Stimulated activated CD4-positive, alpha-beta T cell treated with anti-CD3 and anti-CD28 coated beads, Interleukin-1b, Interleukin-23, amount 100 ng/mL, for 24 hours (primary cell): ENCODE results near the gene PRKCSH.
A peak's percentile ranks its signal among the peaks of the same experiment; 100 is the strongest.
"Not testable (repeated sequence)": the region's sequence is repeated elsewhere in the genome, so short reads cannot be mapped to it uniquely, and the experiment has no call there.

Experiments used
- DNase-seq, 4 experiments: peaks; one replicate each; pipeline ENCODE4 v3.0.0-alpha.2; 2020; ENCODE audit warnings: low read depth in 4 of 4, low spot score in 1 of 4

Gene PRKCSH

DNA sequence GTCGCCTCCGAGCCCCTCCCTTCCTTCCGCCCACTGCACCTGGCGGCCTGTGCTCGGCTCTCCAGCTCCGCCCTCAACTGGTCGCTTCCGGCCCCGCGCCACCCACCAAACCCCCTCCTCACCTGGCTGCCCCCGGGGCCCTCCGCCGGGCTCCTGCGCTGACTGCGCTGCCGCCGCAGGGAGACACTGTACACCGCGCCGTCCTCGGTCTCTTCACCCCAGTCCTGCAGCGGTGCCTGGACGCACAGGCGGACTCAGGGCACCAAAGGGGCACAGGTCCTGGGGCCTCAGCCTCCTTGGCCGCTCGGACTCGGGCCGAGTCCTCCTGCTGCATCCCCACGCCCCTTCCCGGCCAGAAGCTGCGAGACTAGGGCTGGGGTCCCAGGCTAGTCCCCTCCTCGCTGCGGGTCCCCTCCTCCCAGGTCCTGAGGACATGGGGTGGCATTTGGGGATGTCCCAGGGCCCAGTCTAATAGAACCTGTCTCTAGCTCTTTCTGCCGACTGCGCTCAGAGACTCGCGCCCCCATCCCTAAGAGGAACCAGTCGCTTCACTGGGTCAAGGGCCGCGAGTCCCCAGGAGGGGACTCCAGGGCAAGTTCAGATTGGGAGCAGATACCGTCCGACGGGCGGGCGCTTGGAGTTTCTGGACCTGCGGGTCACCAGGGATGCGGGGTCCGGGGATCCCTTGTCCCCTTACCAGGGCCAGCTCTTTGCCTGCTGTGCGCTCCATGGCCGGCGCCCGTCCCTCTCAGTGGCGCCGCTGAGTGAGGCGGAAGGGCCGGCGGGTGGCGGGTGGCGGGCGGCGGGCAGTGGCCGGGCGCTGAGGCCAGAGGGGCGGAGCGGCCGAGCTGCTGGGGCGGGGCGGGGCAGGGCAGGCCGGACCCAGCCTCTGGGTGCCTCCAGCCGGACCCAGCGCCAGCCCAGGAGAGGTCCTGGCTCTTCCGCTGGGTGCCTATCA lies 16.6 kb upstream of the PRKCSH start, which contains the start of gene RGL3:
Gene RGL3, minus strand, starts transcription at position 766 of the 958 bp plus-strand sequence. Its CDS starts 36 bp downstream, at position 730.
- no peak for DNase-seq

DNA sequence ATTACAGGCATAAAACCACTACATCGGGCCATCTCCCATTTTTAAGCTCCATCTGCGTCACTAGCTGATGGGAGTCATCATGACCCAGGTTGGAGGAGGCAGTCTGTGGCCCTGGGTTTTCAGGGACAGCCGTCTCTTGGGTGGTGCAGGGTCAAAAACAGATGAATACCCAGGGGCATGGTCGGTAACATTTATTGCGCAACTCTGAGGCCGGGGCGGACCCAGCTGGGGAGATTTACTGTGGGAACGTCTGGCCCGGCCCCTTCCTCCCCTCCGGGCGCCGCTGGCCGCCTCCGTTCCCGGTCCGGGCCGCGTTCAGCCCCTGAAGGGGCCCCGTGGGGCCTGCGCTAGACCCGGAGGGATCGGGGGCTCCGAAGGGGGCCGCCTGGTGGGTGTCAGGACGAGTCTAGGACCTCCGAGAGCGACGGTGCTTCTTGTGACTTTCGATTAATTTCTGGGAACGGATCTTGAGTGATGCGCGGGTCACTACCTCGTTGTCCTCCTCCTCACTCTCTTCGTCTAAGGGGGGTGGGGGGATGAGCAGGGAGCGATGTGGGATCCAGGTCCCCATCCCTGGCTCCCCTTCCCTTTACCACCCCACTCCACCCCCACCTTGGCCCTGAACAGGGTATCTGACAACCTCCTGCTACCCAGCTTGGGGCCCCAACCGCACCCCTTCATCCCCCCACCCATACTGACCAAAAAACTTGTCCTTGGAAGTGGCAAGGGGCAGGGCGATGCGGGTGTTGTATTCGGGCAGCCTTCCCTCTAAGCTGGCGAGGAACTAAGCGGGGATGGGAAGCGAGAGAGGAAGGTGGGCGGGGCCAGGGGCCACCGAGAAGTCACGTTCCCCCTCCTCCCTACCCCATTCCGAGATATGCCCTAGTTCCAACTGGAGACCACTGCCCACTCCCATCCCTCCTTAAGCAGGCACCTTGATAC lies 14.7 kb upstream of the PRKCSH start:
- DNase-seq, result no peak

DNA sequence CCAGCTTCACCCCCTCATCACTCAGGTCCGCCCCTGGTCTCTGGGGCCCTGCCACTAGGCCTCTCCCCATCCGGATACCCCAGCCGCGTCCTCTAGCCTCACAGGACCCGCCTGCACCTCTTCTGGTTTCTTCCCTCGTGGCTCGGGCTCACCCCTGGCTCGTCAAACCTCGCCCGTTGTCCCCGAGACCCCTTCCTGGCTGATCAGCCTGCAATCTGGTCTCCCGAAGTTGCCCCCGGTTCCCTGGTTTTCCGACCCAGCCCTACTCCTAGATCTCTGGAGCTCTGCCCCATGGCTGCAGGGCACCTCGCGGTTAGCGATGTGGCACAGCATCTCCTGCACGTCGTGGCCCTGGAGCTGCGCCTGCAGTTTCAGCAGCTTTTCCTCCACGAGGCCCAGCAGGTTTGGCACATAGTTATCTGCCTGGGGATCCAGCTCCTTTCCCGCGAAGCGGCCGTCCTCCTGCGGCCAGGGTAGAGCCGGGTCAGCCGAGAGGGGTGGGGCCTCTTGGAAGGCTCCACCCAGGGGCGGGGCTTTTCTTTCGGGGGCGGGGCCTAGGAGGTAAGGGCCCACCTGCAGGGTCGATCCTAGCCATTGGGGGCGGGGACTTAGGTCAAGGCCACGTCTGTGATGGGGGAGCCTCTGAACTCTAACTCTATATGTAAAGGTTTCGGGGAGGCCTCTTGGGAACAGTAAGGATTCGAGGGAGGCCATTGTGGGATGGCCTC lies 13.9 kb upstream of the PRKCSH start:
- no peak for DNase-seq

DNA sequence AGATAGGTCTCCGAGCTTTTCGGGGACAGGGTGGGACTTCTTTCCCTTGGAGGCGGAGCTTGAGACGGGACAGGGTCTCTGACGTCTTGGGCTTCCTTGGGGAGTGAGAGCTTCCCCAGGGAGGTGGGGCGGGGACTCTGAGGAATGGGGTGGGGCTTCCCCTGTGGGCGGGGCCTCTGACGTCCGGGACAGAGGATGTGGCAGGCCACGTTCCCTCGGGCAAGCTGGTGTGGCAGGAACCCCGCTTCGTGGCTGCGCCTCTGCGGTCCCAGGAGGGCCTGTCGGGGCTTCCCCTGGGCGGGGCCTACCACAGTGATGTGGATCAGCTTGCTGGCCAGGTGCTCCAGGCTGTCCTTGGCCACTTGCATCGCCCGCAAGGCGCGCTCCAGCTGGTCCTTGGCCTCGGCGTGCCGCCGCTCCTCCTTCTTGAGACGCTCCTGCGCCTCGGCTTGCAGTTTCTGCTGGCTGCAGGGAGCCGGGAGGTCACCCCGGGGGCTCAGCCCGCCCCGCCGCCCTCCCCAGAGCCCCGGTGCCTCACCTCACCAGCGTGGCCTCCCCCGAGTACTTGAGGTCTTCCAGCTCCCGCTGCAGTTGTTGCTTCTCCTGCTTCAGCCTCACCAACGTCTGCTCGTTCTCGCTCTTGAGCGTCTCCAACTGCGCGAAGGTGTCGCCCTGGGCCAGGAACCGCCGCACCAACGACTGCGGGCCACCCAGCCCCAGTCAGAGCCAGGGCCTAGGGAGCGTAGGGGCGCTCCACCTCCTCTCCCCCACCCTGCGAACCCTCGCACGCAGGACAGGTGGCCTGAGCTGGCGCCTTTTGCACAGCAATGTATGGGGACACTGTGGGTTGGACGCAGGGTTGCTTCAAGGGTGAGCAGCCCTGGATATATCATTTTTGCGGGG lies 13.0 kb upstream of the PRKCSH start:
- DNase-seq, result peak in 1 of 4 experiments; percentile 70

DNA sequence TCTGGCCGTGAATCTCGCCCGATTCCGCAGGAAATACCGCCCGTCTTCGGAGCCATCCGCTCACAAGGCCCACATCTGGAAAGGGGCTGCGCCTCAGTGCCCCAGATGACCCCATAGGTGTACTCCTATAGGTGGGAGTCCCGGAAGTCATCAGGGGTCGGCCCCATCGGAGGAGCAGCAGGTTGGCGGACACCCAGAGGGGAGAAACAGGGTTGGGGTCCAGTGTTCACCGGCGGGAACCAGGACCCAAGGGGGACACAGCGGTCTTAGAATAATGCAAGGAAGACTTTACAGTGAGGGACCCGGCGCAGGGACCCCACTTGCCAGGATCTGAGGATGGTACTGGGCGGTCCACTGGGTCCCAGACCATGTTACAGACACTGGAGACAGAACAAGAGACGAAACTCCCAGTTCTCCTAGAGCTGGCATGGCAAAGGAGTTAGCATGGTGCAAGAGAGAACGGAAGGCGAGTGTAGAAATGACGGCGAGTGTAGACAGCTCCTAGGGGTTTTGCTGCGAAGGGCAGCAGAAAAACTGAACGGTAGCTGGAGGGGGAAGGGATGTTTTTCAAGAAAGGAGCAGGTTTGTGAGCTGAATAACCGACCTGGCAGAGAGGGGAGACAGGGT lies 12.2 kb upstream of the PRKCSH start:
- no peak for DNase-seq

DNA sequence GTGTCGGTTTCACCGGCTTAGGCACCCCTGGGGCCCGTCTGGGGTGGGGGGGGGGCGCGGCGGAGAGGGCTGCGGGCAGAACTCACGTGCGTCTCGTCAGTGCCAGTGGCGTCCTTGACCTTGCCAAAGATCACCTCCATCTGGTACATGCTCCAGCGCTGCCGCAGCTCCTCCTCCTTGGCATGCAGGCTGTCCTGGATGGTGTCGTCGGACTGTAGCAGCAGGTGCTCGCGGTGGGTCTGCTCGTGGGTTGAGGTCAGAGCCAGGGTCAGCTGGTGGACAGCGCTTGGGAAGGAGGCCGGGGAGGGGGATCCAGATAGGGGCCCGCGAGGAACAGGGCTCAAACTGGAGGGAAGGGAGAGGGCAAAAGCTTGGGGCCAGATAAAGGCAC lies 11.6 kb upstream of the PRKCSH start:
- no peak for DNase-seq

DNA sequence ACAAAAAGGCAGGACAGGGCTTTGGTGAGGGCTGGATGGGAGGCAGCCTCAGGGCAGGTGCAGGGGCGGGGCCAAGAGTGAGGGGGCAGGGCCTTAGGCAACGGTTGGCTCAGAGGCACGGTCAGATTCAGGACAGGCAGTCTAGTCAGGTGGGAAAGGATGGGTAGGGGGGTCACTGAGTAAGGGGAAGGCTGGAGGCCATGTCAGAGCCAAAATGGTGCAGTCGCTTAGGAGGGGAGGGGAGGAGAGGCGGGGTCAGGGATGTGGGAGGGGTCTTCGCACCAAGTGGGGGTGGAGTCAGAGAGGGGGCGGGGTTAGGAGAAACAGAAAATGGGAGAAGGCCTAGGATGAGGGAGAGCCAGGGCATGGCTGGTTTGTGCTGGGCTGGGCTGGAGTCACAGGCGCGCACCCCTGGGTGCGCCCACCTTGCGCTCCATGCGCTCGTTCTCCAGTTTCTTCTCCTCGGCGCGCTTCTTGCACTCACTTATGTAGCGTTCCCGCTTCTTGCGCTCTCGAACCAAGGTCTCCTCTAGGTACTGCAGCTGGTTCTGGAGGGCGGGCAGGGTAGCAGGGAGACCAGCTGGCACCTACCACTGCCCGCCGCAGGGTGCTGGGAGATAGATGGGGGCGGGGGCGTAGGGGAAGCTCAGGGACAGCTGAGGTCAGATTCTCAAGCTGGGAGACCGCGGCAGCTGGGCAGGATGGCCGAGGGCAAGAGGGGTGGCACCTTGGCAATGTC lies 9.5 kb upstream of the PRKCSH start:
- no peak for DNase-seq

DNA sequence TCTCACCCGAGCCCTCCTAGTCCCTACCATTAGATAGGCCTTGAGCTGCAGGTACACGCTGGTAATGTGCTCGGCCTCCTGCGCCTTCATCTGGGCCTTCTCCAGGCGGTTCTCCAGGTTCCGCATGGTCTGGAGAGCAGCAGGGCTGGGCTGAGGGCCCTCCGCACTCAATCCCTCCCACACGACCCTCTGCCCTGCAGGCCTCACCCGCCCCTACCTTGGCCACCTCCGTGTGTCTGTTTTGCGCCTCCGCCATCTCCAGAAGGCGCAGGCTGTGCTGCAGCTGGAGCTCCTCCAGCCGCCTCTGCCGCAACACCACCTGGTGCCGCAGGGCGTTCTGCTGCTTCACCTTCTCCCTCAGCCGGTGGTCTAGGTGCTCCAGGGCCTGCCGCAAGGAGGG lies 8.8 kb upstream of the PRKCSH start:
- no peak for DNase-seq

DNA sequence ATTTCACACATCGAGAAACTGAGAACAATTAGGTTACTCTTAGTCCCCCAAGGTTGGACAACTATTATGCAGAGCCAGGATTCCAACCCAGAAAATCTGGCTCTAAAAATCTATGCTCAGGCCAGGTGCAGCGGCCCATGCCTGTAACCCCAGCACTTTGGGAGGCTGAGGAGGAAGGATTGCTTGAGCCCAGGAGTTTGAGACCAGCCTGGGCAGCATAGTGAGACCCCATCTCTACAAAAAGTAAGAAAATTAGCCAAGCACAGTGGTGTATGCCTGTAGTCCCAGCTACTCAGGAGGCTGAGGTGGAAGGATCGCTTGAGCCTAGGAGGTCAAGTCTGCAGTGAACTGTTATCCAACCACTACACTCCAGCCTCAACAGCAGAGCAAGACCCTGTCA lies 1.9 kb upstream of the PRKCSH start:
- not testable (repeated sequence) for DNase-seq

DNA sequence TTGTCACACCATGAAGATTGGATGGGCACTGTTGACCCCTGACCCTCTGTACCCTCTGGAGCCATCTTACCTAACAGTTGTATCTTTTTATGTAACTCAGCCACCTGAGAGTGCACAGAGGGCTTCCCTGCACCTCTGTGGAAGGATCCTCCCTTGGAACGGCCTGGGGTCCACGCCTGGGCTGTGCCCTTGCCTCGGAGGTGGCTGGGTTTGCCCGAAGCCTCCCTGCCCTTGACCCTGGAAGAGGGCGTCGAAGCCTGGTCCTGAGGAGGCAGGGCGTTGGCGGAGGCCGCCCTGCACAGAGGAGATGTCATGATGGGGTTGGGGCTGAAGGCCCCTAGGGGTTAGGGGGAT lies 755 bp upstream of the PRKCSH start:
- DNase-seq, result no peak

DNA sequence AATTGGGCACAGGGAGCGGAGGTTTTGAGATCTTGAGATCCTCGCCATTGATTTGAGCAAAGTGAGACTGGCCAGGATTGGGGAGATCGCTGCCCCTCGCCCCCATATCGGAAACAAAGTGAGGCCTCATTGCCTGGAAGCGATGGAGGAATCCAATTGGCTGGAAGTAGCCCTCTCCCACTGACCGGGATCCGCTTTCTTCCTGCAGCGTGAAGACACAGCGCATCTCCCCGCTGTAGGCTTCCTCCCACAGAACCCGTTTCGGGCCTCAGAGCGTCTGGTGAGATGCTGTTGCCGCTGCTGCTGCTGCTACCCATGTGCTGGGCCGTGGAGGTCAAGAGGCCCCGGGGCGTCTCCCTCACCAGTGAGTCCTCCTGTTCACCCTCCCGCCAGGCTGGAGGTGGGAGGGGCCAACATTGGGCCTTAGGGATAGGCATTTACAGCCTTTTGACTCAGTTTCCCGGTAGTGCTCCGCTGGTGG lies 438 bp downstream of the PRKCSH start:
- no peak for DNase-seq

DNA sequence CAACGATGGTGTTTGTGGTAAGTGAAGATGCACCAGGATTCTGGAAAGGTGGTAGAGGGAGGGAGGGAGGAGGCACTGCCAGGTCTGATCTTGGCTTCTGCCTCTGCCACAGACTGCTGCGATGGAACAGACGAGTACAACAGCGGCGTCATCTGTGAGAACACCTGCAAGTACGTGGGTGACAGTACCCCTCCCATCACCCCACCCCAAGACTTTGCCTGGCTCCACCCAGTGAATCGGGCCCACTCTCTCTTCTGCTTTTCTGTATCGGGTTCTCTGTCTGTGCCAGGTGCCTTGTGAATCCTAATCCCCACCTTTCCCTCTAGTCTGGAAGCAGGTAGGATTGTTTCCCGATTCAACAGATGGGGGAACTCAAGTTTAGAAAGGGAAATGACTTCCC lies 2.5 kb downstream of the PRKCSH start:
- no peak for DNase-seq

DNA sequence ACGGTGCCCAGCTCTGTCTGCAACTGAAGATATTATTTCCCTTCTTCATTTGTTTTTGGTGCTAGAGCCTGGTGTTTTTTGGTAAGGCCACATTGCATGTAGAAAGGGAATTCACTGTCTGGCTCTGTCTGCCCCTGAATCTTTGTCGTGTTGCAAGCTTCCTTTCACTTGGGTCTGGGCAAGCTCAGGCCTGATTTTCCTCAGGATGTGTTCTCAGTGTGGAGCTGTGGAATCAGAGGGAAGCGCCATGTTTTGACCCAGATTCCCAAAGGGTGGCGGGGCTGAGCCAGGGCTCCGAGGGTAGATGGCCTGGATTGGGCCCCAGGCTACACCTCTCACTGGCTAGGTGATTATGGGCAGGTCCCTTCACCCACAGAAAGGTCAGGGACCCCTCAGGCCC lies 8.6 kb downstream of the PRKCSH start:
- DNase-seq, result no peak

DNA sequence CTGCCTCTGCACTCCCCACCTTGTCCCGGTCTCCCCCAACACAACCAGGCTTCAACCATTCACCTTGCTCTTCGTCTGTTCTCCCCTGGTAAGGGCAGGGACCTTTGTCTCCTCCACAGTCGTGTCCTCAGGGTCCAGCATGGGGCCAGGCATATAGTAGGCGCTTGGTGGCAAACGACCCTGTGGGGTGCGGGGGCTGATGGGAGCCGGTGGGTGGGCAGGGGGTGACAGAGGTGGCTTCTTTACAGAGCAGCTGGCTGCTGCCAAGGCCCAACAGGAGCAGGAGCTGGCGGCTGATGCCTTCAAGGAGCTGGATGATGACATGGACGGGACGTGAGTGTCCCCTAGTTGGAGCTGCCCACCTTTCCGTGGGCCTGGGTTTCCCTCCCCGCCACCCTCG lies 9.7 kb downstream of the PRKCSH start:
- no peak for DNase-seq

DNA sequence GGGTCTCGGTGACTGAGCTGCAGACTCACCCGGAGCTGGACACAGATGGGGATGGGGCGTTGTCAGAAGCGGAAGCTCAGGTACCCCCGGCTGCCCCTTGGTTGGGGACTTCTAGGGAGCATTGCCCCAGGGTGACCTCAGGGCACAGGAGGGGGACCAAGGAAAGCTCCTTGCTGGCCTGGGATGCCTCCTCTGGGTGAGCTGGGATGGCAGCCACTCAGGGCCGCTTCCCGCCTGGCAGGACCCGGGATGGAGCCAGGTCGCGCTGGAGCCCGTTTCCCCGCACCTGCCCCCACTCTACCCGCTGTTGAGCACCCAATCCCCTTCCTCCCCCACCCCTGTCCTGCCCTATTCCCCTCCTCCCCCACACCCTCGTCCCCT lies 10.8 kb downstream of the PRKCSH start:
- no peak for DNase-seq

DNA sequence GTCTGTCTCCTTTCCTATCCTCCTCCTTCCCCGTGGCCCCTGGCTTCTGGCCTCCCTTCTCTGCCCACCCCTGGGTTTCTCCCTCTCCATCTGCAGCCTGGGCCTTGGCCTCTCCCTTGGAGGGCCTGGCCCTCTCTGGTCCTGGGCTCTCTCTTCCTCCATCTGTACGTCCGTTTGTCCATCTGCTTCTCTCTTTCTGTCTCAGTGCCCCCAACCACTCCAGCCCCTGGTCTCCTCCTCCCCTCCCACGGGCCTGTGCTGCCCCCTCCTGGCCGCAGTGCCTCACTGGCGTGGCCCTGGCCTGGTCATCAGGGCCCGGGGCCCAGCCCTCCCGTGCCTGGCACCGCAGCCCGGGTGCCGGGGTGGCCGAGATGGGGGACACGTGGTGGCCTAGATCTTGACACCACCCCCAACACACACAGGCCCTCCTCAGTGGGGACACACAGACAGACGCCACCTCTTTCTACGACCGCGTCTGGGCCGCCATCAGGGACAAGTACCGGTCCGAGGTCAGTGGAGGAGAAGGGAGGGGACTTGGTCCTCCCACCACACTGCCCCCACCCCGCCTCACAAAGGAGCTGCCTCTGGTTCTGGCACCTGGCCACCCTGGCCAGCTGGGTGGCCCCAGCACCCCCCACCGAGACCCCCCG lies 11.3 kb downstream of the PRKCSH start:
- no peak for DNase-seq

DNA sequence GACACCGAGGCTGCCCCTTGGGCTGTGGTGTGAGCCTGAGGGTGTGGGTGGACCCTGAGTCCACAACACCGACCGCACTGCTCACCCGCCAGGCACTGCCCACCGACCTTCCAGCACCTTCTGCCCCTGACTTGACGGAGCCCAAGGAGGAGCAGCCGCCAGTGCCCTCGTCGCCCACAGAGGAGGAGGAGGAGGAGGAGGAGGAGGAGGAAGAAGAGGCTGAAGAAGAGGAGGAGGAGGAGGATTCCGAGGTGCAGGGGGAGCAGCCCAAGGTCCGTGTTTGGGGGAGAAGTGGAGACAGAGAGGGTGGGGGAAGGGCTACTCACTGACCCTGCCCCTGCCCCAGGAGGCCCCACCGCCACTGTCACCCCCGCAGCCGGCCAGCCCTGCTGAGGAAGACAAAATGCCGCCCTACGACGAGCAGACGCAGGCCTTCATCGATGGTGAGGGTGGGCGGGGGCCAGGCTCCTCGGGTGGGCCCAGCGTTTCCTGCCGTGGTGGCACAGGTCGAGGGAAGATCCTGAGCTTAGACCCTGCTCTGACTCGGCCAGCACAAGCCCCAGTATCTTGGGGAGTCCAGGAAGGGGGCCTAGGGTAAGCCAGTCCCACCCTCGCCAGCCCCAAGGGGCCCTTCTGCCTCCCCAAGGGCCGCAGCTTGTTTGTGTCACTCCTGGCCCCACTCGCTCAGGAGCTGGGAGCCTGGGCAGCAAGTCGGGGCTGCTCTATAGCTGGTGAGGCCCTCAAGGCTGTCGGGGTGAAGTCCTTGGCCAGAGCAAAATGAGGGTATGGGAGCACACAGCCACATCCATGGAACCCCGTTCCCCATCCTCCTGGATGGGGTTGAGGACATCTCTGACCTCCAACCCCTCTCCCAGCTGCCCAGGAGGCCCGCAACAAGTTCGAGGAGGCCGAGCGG lies 12.2 kb downstream of the PRKCSH start:
- DNase-seq, result no peak
